GM06990 (cell line): Measurements from ENCODE around the gene CD99.
"Not testable (repeated sequence)": the region's sequence is repeated elsewhere in the genome, so short reads cannot be mapped to it uniquely, and the experiment has no call there.

Experiments used
- DNase-seq: peaks from one replicate; pipeline ENCODE4 v3.0.0-alpha.2; 2011; ENCODE audit not compliant: insufficient read length; ENCODE audit errors: extremely low read depth
- H3K27me3 ChIP-seq: replicated peaks from 2 replicates; pipeline ENCODE4 v1.6.0; 2011; ENCODE audit warnings: low read length; ENCODE audit not compliant: control insufficient read depth, insufficient read depth
- H3K36me3 ChIP-seq: 2 replicates; pipeline ENCODE4 v1.5.1; 2011; ENCODE audit warnings: low read length; ENCODE audit not compliant: control insufficient read depth, insufficient read depth
- H3K4me3 ChIP-seq: replicated peaks from 2 replicates; pipeline ENCODE4 v1.5.1; 2011; ENCODE audit warnings: low read depth, mild to moderate bottlenecking, control low read depth, low read length
- CTCF ChIP-seq: IDR thresholded peaks from 2 replicates; pipeline ENCODE4 v1.5.1; 2011; ENCODE audit warnings: low read length, control low read depth, mild to moderate bottlenecking, inconsistent platforms; ENCODE audit not compliant: insufficient read depth, poor library complexity, severe bottlenecking

Gene CD99

DNA sequence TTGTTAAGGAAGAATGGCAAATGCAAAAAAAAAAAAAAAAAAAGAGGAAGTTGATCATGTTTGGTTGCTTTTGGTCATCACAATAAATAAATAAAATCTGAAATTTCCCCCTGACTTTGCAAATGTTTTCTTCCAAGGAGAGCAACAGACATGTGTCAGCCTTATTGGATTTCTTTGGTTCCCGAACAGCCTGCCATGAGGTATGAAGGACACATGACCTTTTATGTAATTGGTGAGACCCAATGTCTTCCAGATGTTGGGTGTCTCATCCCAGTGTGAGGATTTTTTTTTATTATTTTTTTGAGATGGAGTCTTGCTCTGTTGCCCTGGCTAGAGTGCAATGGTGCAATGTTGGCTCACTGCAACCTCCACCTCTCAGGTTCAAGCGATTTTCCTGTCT, 24.6 kb upstream of the CD99 start:
- no peak for DNase-seq
- Histone ChIP-seq H3K36me3 (no peaks in the 10 kb centered on the region), H3K27me3 (no peaks in the 10 kb centered on the region), H3K4me3 (no peak overlapping the region)
- no peak for TF ChIP-seq CTCF

DNA sequence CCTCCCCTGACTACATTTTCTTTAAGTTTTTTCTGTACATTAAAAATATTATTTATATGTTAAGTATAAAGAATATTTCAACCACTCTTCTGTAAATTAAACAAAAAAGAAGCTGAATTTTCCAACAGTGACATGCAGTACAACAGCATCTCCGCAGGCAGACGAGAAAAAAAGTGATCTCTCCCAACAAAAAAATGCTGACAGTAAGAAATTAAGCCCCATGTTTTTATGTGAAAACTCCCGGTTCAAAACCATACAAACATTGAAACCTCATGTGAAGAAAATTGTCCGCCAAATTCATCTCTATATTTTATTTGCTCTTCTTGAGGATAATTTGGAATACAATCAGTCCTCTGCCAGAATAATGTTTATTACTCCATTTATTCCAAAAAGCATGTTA, 20.1 kb upstream of the CD99 start:
- H3K27me3 ChIP-seq: no peaks in the 10 kb centered on the region
- H3K36me3 ChIP-seq: no peaks in the 10 kb centered on the region
- no peak for TF ChIP-seq CTCF
- no peak for DNase-seq
- H3K4me3 ChIP-seq: no peak overlapping the region

DNA sequence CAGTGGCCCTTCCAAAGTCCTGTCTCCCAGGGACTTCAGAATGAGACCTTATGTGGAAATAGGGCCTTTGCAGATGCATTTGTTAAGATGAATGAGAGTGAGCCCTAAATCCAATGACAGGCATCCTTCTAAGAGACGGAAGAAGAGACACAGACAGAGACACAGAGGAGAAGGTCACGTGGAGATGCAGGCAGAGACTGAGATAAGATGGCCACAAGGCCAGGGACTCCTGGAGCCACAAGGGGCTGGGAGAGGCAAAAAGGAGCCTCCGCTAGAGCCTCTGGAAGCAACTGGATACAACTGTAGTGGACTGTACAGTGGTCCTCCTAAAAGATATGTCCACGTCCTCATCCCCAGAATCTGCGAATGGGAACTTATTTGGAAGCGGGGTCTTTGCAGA, 19.0 kb upstream of the CD99 start:
- no peak for TF ChIP-seq CTCF
- Histone ChIP-seq H3K27me3 (no peaks in the 10 kb centered on the region), H3K4me3 (no peak overlapping the region), H3K36me3 (no peaks in the 10 kb centered on the region)
- no peak for DNase-seq

- DNase-seq: no peak
- no peak for TF ChIP-seq CTCF
- H3K4me3 ChIP-seq: no peak overlapping the region
Observed at GRCh38 chrX:2673611-2674010, 17.5 kb upstream of the CD99 start.

GRCh38 chrX:2675657-2676200, 15.4 kb upstream of the CD99 start:
- H3K4me3 ChIP-seq, H3K36me3 ChIP-seq, H3K27me3 ChIP-seq, DNase-seq: not testable (repeated sequence)

More at GRCh38 chrX:2673611-2674010, 17.5 kb upstream of the CD99 start:
- no peaks in the 10 kb centered on the region for H3K36me3 ChIP-seq
- no peaks in the 10 kb centered on the region for H3K27me3 ChIP-seq

DNA sequence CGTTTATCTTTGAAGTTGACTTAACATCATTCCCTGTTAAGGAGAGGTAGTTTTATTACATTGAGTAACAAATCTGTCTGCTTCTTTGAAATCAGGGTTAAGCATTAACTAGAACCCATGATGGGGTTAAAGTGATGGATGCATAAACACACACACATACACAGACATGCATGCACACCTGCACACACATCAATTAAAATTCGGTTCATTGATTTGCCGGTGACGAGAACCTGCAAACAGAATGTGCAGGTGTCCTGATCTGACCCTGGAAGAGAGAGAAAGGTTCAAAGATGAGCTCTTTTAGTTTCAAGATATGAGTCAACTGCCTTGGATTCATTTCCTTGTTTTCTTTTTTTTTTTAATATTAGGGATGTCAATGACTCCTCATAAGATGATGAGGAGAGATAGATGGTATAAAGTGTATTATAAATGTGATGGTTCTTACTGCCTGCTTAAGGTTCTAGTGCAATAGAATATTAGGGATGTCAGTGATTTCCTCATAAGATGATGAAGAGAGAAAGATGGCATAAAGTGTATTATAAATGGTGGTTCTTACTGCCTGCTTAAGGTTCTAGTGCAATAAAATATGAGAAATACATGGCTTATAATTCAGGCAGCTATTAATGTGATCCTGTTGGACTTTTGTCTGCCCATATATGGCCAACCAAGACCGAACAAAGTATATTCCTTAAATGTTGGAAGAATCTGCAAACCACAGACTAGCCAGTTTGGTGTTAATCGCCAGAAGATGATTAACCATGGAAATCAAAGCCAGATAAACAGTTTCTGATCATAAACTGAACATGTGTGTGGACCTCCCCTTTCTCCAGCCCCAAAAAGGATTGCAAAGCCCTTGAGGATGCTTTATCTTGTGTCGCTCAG, 14.1 kb upstream of the CD99 start:
- Histone ChIP-seq H3K36me3 (no peaks in the 10 kb centered on the region), H3K27me3 (no peaks in the 10 kb centered on the region), H3K4me3 (no peak overlapping the region)
- DNase-seq: no peak
- TF ChIP-seq CTCF: no peak
